GM13976 (cell line): ENCODE measurements around the gene MVD.

Source experiments
- DNase-seq: peaks from one replicate; pipeline ENCODE4 v3.0.0; 2012; ENCODE audit warnings: low spot score
- CTCF ChIP-seq: IDR thresholded peaks from 2 replicates; pipeline ENCODE4 v1.5.1; 2012; ENCODE audit warnings: borderline replicate concordance, mild to moderate bottlenecking; ENCODE audit not compliant: insufficient read depth; ENCODE audit errors: extremely low read depth, missing control alignments, control extremely low read depth
- in situ Hi-C: fragments of 300-500 bp; cut with MboI; formaldehyde crosslinking; loops from one replicate; pipeline ENCODE4 v1.12.0; 2022; ENCODE audit warnings: low sequenced_read_pairs, mixed read lengths, inconsistent platforms; ENCODE audit not compliant: unreplicated experiment

MVD gene

DNA sequence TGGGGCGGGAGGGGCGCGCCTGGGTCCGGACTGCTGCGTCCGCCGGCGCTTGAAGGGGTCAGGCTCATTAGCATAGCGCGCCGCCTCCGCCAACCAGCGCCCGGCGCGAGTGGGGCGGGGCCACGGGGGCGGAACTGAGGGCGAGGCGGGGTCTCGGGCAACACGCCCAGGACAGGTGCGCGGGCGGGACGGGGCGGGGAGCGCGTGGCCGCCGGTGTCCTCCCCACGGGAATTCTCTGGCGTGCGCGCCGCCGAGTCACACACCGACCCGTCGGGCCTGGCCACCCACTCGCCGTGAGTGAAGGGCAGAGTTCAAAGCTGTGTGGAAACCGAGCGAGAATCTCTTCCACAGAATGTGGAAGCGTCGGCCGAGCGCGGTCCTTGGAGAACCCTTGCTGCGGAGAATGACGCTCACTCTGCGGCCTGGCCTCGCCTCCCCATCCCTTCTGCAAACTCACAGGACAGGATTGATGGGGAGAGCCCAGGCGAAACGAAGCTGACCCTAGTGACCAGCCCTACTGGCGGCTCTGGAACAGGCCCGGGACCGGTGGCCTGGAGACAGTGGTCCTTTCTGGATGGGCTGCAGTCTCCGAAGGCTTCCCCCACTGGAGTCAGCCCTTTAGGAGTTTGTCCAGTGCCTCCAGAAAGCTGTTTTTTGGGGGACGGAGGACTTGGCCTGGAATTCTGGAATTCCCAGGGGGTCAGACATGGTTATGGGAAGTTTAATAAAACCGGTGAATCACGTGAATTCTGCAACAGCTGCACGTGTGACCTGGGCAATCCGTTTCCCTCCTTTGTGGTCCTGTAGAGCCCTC is 23.8 kb upstream of the MVD start, which contains the start of gene SNAI3:
Gene SNAI3, minus strand, starts transcription at position 69 of the 815 bp plus-strand sequence. CDS start 101 bp downstream, outside the sequence.
- no peak for TF ChIP-seq CTCF
- in situ Hi-C loops = no loop called here
- DNase-seq = peak; percentile 96

- DNase-seq = peak; percentile 63
- in situ Hi-C loops = no loop called here
- no peak for TF ChIP-seq CTCF
Observed at GRCh38 chr16:88686062-88686438, 23.2 kb upstream of the MVD start.

DNA sequence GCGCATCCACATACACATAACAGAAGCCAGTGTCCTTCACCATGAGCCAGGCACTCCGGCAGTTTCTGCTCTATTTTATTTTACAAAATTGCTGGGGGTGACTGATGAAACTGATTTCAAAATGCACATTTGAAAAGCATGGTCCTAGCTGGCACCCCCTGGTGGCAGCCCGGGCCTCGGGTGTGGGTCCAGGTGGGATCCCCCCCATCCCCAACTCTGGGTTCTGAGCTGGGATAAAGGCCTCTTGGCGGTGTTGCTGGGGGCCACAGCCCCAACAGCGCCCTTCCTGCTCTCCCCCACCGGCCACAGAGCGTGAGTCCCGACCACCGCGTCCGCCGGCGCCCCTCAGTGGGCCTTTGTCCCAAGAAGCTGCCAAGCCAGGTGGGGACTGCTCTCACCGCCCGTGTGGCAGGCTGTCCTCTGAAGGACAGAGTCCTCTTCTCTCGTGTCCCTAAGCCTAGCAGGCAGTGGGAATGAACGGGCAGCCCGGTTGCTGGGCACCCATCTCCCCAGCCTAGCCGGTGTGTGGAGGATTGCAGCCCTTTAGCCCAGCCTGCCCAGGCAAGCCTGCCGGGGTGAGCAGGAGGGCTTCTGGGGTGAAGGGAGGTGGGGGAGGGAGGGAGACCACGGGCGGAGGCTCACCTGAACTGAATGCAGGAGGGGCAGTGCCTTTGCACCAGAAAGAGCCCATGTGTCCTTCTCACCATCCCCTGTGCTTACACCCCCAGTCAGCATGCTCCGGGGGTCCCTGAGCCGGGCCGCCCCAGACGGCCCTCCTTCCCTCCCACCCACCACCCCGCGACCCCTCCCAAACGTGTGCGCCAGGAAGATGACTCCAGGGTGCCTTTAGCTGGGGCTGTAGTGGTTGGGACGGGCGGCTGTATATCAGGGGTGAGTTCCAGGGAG is 22.5 kb upstream of the MVD start:
- in situ Hi-C loops = no loop called here
- TF ChIP-seq CTCF = peak; percentile 24
- no peak for DNase-seq

DNA sequence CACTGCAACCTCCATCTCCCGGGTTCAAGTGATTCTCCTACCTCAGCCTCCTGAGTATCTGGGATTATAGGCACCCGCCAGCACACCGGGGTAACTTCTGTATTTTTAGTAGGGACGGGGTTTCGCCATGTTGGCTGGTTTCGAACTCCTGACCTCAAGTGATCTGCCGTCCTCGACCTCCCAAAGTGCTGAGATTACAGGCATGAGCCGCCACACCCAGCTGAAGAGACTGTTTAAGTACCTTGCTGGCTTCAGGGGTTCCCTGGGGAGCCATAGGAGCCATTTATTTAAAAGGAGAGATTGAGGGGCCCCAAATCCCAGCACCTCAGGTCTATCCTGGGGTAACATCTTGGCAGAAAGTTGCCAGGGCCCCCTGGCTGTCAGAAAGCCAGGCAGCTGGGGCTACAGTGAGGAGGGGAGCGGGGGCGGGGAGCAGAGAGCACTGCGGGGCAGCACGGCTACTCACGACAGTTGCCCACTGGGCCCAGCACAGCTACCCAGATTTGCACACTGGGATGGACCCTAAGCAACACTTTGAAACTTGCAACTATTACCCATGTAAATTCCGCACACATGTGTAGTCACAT is 21.8 kb upstream of the MVD start:
- no peak for TF ChIP-seq CTCF
- in situ Hi-C loops = no loop called here
- no peak for DNase-seq

DNA sequence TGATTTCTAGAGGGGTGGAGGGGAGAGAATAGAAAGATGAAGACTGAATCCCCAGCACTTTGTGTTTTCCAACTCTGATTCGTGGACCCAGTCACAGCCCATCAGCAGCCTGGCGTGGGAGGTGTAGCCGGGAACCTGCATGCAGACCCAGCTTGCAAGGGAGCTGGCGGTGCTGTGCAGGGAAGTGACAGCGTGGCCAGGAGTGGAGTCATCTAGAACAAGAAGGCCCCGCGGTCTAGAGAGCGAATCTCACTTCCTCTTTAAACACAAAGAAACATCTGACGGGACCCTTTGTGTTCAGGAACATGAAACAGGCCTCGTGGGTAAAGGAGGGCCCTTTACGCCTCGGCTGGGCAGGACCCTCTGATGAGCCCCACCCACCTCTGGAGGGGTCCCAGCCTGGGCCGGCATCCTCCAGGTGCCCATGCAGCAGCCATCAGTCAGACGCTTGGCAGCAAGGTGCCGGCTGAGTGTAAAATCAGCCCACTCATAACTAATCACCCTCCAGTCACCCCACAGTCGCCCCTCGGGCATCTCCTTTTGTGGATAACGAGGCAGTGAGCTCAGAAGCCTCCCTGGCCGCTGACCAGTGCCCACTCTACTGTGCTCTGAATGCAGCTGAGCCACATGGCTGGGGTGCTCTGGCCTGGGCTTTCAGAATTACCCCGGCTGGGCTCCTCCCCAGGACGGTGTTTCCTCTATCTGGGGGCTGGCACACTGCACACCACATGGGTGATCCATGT is 19.0 kb upstream of the MVD start:
- in situ Hi-C loops = no loop called here
- peak; percentile 93 for DNase-seq
- TF ChIP-seq CTCF = no peak
